HG03175 (cell line): Measurements from ENCODE around the gene DDIT4L.
"Not testable (repeated sequence)": the region's sequence is repeated elsewhere in the genome, so short reads cannot be mapped to it uniquely, and the experiment has no call there.

ENCODE experiments used
- ATAC-seq: cut with Tn5 transposase; IDR thresholded peaks from one replicate; pipeline ENCODE4 v1.9.1; 2021; ENCODE audit warnings: mild to moderate bottlenecking, moderate library complexity; ENCODE audit not compliant: unreplicated experiment

The DDIT4L gene

GRCh38 chr4:100189820-100190642 is at the start of gene DDIT4L:
Gene DDIT4L, minus strand, starts transcription at chr4:100190468. Its CDS starts 485 bp downstream, at chr4:100189983.
- ATAC-seq, result no peak

DNA sequence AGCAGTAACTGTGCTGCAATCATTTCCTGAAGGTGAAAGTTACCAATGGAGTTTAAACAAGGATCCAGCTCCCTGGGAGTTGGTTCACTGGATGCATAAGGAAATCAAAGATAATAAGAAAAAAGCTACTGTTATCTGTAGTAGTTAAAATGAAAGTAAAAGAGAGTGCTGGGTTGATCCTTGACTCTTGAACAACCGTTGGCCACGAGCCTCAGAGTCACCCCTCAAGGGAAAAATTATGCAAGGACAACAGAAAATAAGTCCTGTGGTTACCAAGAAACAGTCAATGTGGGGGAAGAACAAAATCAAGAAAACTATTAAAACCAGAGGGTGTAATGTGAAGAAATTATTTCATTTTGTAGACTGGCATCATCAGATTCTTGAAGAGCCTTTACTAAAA is 49.7 kb upstream of the DDIT4L start:
- ATAC-seq, result no peak

GRCh38 chr4:100224721-100225120 is 34.5 kb upstream of the DDIT4L start:
- ATAC-seq, result no peak

- no peak for ATAC-seq
These were observed 33.9 kb upstream of the DDIT4L start for GRCh38 chr4:100224160-100224559.

- peak; percentile 94 for ATAC-seq
These were observed 18.7 kb upstream of the DDIT4L start for GRCh38 chr4:100208964-100209363.

DNA sequence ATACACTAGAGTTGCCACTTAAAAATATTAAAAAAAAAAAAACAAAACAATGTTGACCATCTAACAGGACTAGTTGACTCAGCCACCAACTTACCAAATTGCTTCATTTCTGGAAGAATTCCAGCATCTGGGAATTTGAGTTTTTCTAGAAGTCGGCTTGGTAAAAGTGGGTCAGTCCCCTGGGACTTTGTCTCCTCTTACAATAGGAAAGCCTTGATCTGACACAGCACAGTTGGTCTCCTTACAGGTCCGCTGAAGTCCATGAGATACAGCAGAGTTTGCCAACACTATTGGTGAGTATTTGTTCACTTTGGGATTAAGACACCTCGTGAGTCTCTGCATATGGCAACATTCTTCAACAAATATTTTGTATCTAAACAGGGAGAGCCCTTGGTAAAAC is 18.2 kb upstream of the DDIT4L start:
- peak; percentile 11 for ATAC-seq

DNA sequence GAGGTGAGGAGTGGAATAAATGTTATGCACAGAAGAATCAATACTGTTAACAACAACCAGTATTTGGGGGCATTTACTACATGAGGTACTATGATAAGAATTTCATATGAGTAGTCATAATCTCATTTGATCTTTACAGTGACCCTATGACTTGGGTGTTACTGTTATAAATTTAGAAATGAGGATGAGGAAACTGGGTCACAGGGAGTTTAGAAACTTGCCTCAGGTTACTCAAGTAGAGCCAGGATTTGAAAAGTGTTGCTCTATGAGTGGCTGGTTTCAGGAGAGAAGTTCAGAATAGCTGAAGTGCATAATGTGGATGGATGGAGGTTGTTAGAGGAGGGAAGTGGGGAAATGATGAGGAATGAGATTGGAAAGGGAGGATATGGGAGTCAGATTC is 16.6 kb upstream of the DDIT4L start:
- ATAC-seq, result no peak

DNA sequence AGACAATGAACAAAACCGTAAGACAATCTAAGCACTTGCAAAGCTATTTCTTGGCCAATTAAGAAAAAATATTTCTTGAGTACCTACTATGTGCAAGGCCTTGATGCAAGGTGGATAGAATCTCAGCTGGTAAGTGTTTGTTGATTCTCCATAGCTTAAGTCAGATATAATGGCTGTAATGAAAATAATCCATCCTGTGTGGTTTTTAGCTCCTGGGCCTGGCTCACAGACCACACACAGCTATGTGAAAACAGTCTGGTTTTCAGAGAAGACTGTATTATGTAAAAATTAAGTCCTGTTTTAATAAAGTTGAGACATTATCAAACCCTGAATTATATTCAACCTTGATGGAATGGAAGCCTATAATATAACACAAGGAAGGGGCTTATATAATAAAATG is 7.8 kb upstream of the DDIT4L start:
- ATAC-seq, result no peak

GRCh38 chr4:100196388-100197071 is 6.3 kb upstream of the DDIT4L start:
- ATAC-seq, result not testable (repeated sequence)

- no peak for ATAC-seq
These were observed 654 bp upstream of the DDIT4L start for GRCh38 chr4:100190643-100191600.

- ATAC-seq, result no peak
These were observed 1.4 kb downstream of the DDIT4L start for GRCh38 chr4:100188829-100189228.

- no peak for ATAC-seq
These were observed 2.5 kb downstream of the DDIT4L start for GRCh38 chr4:100187781-100188180.

- no peak for ATAC-seq
These were observed 5.5 kb downstream of the DDIT4L start for GRCh38 chr4:100184787-100185186.

GRCh38 chr4:100177855-100178254 is 12.4 kb downstream of the DDIT4L start:
- no peak for ATAC-seq

- no peak for ATAC-seq
These were observed 13.1 kb downstream of the DDIT4L start for GRCh38 chr4:100177126-100177525.

GRCh38 chr4:100175858-100176257 is 14.4 kb downstream of the DDIT4L start:
- ATAC-seq, result no peak

GRCh38 chr4:100174985-100175383 is 15.3 kb downstream of the DDIT4L start:
- no peak for ATAC-seq

DNA sequence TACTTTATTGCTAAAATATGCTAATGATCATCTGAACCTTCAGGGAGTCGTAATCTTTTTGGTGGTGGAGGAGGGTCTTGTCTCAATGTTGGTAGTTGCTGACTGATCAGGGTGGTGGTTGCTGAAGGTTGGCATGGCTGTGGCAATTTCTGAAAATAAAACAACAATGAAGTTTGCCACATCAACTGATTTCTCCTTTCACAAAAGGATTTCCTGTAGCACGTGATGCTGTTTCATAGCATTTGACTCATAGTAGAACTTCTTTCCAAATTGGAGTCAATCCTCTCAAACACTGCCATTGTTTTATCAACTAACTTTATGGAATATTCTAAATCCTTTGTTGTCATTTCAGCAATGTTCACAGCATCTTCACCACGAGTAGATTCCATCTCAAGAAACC is 19.3 kb downstream of the DDIT4L start:
- ATAC-seq, result no peak

- ATAC-seq, result no peak
These were observed 20.5 kb downstream of the DDIT4L start for GRCh38 chr4:100169491-100170485.

DNA sequence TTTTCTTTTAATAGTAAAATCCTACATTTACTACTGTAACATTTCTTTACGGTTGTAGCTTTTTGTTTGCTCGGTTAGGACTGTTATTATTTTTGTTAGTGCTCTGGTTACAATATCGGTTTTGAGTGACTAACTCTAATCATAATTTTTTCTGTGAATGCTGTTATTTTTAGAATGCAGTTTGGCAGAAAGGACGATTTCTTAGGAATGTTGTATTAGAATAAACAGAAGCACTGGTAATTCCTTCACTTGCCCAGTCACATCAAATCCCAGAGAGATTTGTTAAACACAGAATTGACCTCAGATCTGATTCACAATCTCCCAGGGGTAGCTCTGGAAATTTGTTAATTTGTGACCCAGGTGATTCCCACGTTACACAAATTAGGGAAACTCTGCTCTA is 21.7 kb downstream of the DDIT4L start:
- no peak for ATAC-seq
